Suprapubic skin (tissue), 3 donors: ENCODE measurements around the gene TP73.

Experiments used
- EP300 ChIP-seq: sonication (generic); formaldehyde crosslinking; IDR thresholded peaks from one replicate; pipeline ENCODE4 v1.6.1; 2017; ENCODE audit warnings: antibody characterized with exemption
- POLR2A ChIP-seq, 2 donors: fragments of 450-650 bp; IDR thresholded peaks; one replicate each; pipeline ENCODE4 v1.6.1; 2017; ENCODE audit warnings: antibody characterized with exemption in 2 of 2, mild to moderate bottlenecking in 2 of 2, moderate library complexity in 2 of 2
- TF ChIP-seq, protein P1 (sequence below), 2 donors: fragments of 200-600 bp in 1 of 2; fragments of 450-650 bp in 1 of 2; sonication (generic) in 1 of 2; IDR thresholded peaks; one replicate each; pipeline ENCODE4 v1.5.1; 2016 to 2019; ENCODE audit warnings: antibody characterized with exemption in 2 of 2, mild to moderate bottlenecking in 1 of 2, moderate library complexity in 1 of 2

DNA sequence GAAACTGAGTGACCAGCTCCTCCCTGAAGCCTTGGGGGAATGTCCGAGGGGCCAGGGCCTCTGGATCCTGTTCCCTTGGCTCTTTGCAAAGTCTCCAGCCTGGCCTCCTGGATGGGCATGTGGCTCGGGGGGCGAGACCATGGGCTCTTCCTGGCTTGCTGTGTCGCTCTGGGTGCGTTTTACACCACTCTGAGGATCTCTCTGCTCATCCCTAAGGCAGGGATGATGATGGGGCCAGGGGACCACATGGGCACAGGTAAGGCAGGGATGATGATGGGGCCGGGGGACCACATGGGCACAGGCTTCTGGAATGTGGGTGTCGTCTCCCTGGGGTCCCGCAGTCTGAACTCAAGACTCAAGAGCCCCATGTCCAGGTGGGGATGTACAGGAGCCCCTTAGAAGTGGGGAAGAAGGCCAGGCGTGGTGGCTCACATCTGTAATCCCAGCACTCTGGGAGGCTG is 17.7 kb downstream of the TP73 start:
- TF ChIP-seq, protein P1, sequence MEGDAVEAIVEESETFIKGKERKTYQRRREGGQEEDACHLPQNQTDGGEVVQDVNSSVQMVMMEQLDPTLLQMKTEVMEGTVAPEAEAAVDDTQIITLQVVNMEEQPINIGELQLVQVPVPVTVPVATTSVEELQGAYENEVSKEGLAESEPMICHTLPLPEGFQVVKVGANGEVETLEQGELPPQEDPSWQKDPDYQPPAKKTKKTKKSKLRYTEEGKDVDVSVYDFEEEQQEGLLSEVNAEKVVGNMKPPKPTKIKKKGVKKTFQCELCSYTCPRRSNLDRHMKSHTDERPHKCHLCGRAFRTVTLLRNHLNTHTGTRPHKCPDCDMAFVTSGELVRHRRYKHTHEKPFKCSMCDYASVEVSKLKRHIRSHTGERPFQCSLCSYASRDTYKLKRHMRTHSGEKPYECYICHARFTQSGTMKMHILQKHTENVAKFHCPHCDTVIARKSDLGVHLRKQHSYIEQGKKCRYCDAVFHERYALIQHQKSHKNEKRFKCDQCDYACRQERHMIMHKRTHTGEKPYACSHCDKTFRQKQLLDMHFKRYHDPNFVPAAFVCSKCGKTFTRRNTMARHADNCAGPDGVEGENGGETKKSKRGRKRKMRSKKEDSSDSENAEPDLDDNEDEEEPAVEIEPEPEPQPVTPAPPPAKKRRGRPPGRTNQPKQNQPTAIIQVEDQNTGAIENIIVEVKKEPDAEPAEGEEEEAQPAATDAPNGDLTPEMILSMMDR (IDR thresholded peaks at IDR 0.05): no peak
- TF ChIP-seq POLR2A (IDR thresholded peaks at IDR 0.05) (no peak), EP300 (no peak)
